Measurements from ENCODE around the gene EDEM3. TPM values are rescaled to one million over a fixed set of nuclear protein-coding genes. Genes with fewer than 3 reads are reported as not detected.

The EDEM3 gene
- total RNA-seq, 1 experiment from 2014 or later = 14.0 TPM

- no peak overlapping the region for H3K56ac ChIP-seq (ENCODE audit: insufficient read length, low read depth, low read length)
- no peak overlapping the region for H3K4me3 Mint-ChIP-seq
These were observed 3.2 kb upstream of the EDEM3 start for GRCh38 chr1:184757891-184758290.

More at GRCh38 chr1:184757891-184758290, 3.2 kb upstream of the EDEM3 start:
- Mint-ChIP-seq H3K36me3 (ENCODE audit: insufficient read depth in 1 of 3, low read depth in 3 of 3) (no peaks in the 10 kb centered on the region), H3K27me3 (ENCODE audit: low read depth) (peaks cover 23% of the 10 kb centered on the region), H3K9me3 (no peaks in the 10 kb centered on the region), H3K4me1 (peaks cover 25 to 27% of the 10 kb centered on the region in 2 experiments), H3K27ac (no peak overlapping the region)
- Histone ChIP-seq H3K4me1 (ENCODE audit: insufficient read depth, low read length) (no peaks in the 10 kb centered on the region), H4K5ac (ENCODE audit: insufficient read length, low read depth, low read length) (no peak overlapping the region), H3K14ac (ENCODE audit: insufficient read depth, low read length) (no peak overlapping the region), H3K23ac (ENCODE audit: insufficient read length, low read depth, low read length) (no peak overlapping the region), H2AK5ac (ENCODE audit: insufficient read length, low read length) (no peak overlapping the region), H3K27me3 (ENCODE audit: insufficient read depth, low read length) (no peaks in the 10 kb centered on the region; the same call in 1 of the 2 replicates), H4K20me1 (ENCODE audit: control insufficient read depth, insufficient read depth, insufficient read length) (no peaks in the 10 kb centered on the region), H3T11ph (ENCODE audit: low read length) (no peak overlapping the region), H3K9me3 (ENCODE audit: control insufficient read depth, low read depth, low read length) (no peaks in the 10 kb centered on the region), H3K79me1 (ENCODE audit: insufficient read depth, low read depth, low read length, poor library complexity, severe bottlenecking) (no peaks in the 10 kb centered on the region), H2BK20ac (ENCODE audit: low read depth, low read length, poor library complexity, severe bottlenecking) (no peak overlapping the region), H2BK120ac (ENCODE audit: low read depth, low read length, poor library complexity, severe bottlenecking) (no peak overlapping the region), H2BK12ac (ENCODE audit: insufficient read length, low read depth, low read length) (no peak overlapping the region), H2BK5ac (ENCODE audit: insufficient read length, low read length) (no peak overlapping the region), H2BK15ac (ENCODE audit: low read depth, low read length) (no peak overlapping the region), H3K4me2 (ENCODE audit: insufficient read depth, insufficient read length, low read length) (no peak overlapping the region), H2AFZ (ENCODE audit: low read length) (no peak overlapping the region), H3K79me2 (ENCODE audit: insufficient read depth, low read length) (no peaks in the 10 kb centered on the region), H3K9ac (ENCODE audit: extremely low read depth, insufficient read length, low read length) (no peak overlapping the region), H4K91ac (ENCODE audit: insufficient read length, low read depth, low read length) (no peak overlapping the region), H3K18ac (ENCODE audit: insufficient read length, low read depth, low read length) (no peak overlapping the region), H4K8ac (replicated peaks; ENCODE audit: insufficient read length, low read depth, low read length) (no peak overlapping the region), H3K23me2 (ENCODE audit: insufficient read length, low read depth, low read length, poor library complexity, severe bottlenecking) (peaks cover 8% of the 10 kb centered on the region), H3K4ac (ENCODE audit: low read depth, low read length) (no peak overlapping the region), H3K27ac (ENCODE audit: insufficient read length, low read depth, low read length) (no peak overlapping the region)
- TF ChIP-seq CTCF (conservative IDR thresholded peaks at IDR 0.05) = no peak
- no peak for DNase-seq
